A673 (cell line): ENCODE results near the gene TMEM163. TPM values are rescaled to one million over a fixed set of nuclear protein-coding genes. Genes with fewer than 3 reads are reported as not detected.

Experiments used
- BruUV-seq: library from RNA; stranded (reverse); fragments of 400-500 nt; replicated peaks from 2 replicates; lab custom pipeline; 2021; lab: Mats Ljungman, UMichigan
- CTCF ChIA-PET: fragments of 300-600 bp; sonication (Branson Sonifier 250); formaldehyde crosslinking; loops from one replicate; lab custom pipeline; 2022; ENCODE audit warnings: antibody characterized with exemption; lab: Charles Lee
- POLR2A ChIA-PET: fragments of 300-600 bp; sonication (Branson Sonifier 250); formaldehyde crosslinking; loops from one replicate; lab custom pipeline; 2022; ENCODE audit warnings: antibody characterized with exemption; ENCODE audit not compliant: low non-redundant PET; lab: Charles Lee
- DNase-seq: peaks from one replicate; pipeline ENCODE4 v3.0.0-alpha.2; 2015; ENCODE audit warnings: low spot score
- H3K27ac ChIP-seq: fragments of 200-600 bp; sonication (generic); 2 replicates; pipeline ENCODE4 v1.5.1; 2016; ENCODE audit warnings: mixed run types, low read depth, mild to moderate bottlenecking, mixed read lengths, antibody characterized with exemption, low read length; ENCODE audit not compliant: poor library complexity, severe bottlenecking
- H3K27me3 ChIP-seq: fragments of 200-600 bp; sonication (generic); replicated peaks from 2 replicates; pipeline ENCODE4 v1.6.1; 2017; ENCODE audit warnings: mixed run types, low read depth, mild to moderate bottlenecking, mixed read lengths, antibody characterized with exemption, low read length; ENCODE audit not compliant: insufficient read depth, poor library complexity
- H3K36me3 ChIP-seq: fragments of 200-600 bp; sonication (generic); 2 replicates; pipeline ENCODE4 v1.6.1; 2016; ENCODE audit warnings: mixed run types, mild to moderate bottlenecking, mixed read lengths, antibody characterized with exemption, low read length; ENCODE audit not compliant: insufficient read depth, poor library complexity, severe bottlenecking
- H3K4me1 ChIP-seq: fragments of 200-600 bp; sonication (generic); 2 replicates; pipeline ENCODE4 v1.6.1; 2017; ENCODE audit warnings: mixed run types, mild to moderate bottlenecking, mixed read lengths, antibody characterized with exemption, low read length; ENCODE audit not compliant: insufficient read depth, poor library complexity, severe bottlenecking
- H3K4me3 ChIP-seq: fragments of 200-600 bp; sonication (generic); 2 replicates; pipeline ENCODE4 v1.5.1; 2016; ENCODE audit warnings: low read depth, mixed run types, mild to moderate bottlenecking, mixed read lengths, low read length; ENCODE audit not compliant: poor library complexity, severe bottlenecking
- H3K9me3 ChIP-seq: fragments of 200-600 bp; sonication (generic); 2 replicates; pipeline ENCODE4 v1.6.1; 2016; ENCODE audit warnings: mixed run types, low read depth, mild to moderate bottlenecking, mixed read lengths, antibody characterized with exemption, low read length; ENCODE audit not compliant: poor library complexity, severe bottlenecking
- CTCF ChIP-seq: fragments of 300-800, 200-600 bp; sonication (generic); conservative IDR thresholded peaks from 2 replicates; pipeline ENCODE4 v1.5.1; 2017; ENCODE audit warnings: low read depth, mild to moderate bottlenecking, antibody characterized with exemption, low read length, moderate library complexity, mixed read lengths
- EZH2 ChIP-seq: fragments of 200-600 bp; sonication (generic); IDR thresholded peaks from 2 replicates; pipeline ENCODE4 v1.6.1; 2017; ENCODE audit warnings: borderline replicate concordance, low read depth, mild to moderate bottlenecking, mixed read lengths, antibody characterized with exemption, low read length; ENCODE audit not compliant: poor library complexity, severe bottlenecking
- intact Hi-C: fragments of 100-400 bp; cut with micrococcal nuclease; formaldehyde crosslinking; loops from one replicate; pipeline ENCODE4 v1.10.0; 2022; ENCODE audit not compliant: unreplicated experiment
- total RNA-seq: library from RNA; stranded (reverse); gene quantifications from 2 replicates; pipeline ENCODE4 v1.2.3, GENCODE V29; 2021

Gene TMEM163
- total RNA-seq, 1 experiment from 2014 or later: not detected

- CTCF ChIA-PET: no interaction called here
- DNase-seq: no peak
- peaks cover 13% of the 10 kb centered on the region for H3K27me3 ChIP-seq
- H3K9me3 ChIP-seq: no peaks in the 10 kb centered on the region
- H3K36me3 ChIP-seq: no peaks in the 10 kb centered on the region
- no peak overlapping the region for H3K27ac ChIP-seq
- H3K4me3 ChIP-seq: no peak overlapping the region
- BruUV-seq: no TSS peak
- TF ChIP-seq CTCF: no peak
- no peak for TF ChIP-seq EZH2
- POLR2A ChIA-PET: no interaction called here
- H3K4me1 ChIP-seq: no peaks in the 10 kb centered on the region
- intact Hi-C loops: no loop called here
Measured at GRCh38 chr2:134572314-134573084, 146.3 kb downstream of the TMEM163 start.

- ChIA-PET CTCF (no interaction called here), POLR2A (no interaction called here)
- Histone ChIP-seq H3K9me3 (no peaks in the 10 kb centered on the region), H3K36me3 (no peaks in the 10 kb centered on the region), H3K4me1 (no peaks in the 10 kb centered on the region), H3K27me3 (peaks cover 13% of the 10 kb centered on the region), H3K4me3 (no peak overlapping the region), H3K27ac (no peak overlapping the region)
- intact Hi-C loops: no loop called here
- DNase-seq: no peak
- TF ChIP-seq CTCF: no peak
- TF ChIP-seq EZH2: no peak
- BruUV-seq: no TSS peak
Measured at GRCh38 chr2:134570676-134571075, 148.1 kb downstream of the TMEM163 start.

GRCh38 chr2:134568413-134568812 lies 150.4 kb downstream of the TMEM163 start:
- intact Hi-C loops: no loop called here
- Histone ChIP-seq H3K9me3 (no peaks in the 10 kb centered on the region), H3K4me3 (no peak overlapping the region), H3K4me1 (no peaks in the 10 kb centered on the region), H3K36me3 (no peaks in the 10 kb centered on the region), H3K27me3 (peaks cover 15% of the 10 kb centered on the region), H3K27ac (no peak overlapping the region)
- POLR2A ChIA-PET: no interaction called here
- CTCF ChIA-PET: no interaction called here
- BruUV-seq: no TSS peak
- TF ChIP-seq CTCF (no peak), EZH2 (no peak)
- no peak for DNase-seq
